AG04450 (cell line): ENCODE data around the gene KIF4B. TPM values are rescaled to one million over a fixed set of nuclear protein-coding genes. Genes with fewer than 3 reads are reported as not detected.

Source experiments
- CTCF ChIA-PET: fragments of 300-600, 350-600 bp; formaldehyde crosslinking; extraction: SDS; loops from one replicate; lab custom pipeline; 2022; ENCODE audit warnings: antibody characterized with exemption, inconsistent platforms; lab: Charles Lee
- POLR2A ChIA-PET: fragments of 350-600 bp; formaldehyde crosslinking; extraction: SDS; loops from one replicate; lab custom pipeline; 2021; ENCODE audit warnings: antibody characterized with exemption, inconsistent platforms; lab: Yijun Ruan, JAX
- DNase-seq: peaks from one replicate; pipeline ENCODE4 v3.0.0-alpha.2; 2011; ENCODE audit warnings: low read depth, low spot score
- H3K27ac ChIP-seq: one replicate; pipeline ENCODE4 v1.5.1; 2012; ENCODE audit warnings: low read depth, low read length, control low read depth
- H3K27me3 ChIP-seq: one replicate; pipeline ENCODE4 v1.6.0; 2012; ENCODE audit warnings: low read length; ENCODE audit not compliant: control insufficient read depth, insufficient read depth
- H3K4me3 ChIP-seq: 2 replicates; pipeline ENCODE4 v1.5.1; 2011; ENCODE audit warnings: mild to moderate bottlenecking, low read depth, low read length, control low read depth
- H3K9me3 ChIP-seq: 2 replicates; pipeline ENCODE4 v1.5.1; 2012; ENCODE audit warnings: low read length; ENCODE audit not compliant: control insufficient read depth, insufficient read depth
- polyA minus RNA-seq: library from RNA; depleted of rRNA, polyadenylated mRNA; stranded (reverse); fragments of >200 nt; gene quantifications from 2 replicates; pipeline ENCODE4 v1.2.3, GENCODE V29; 2011; rRNA and poly(A)+ RNA removed
- polyA plus RNA-seq: library from polyadenylated mRNA; depleted of rRNA; stranded (reverse); fragments of >200 nt; gene quantifications from 2 replicates; pipeline ENCODE4 v1.2.3, GENCODE V29; 2011; rRNA removed
- TF ChIP-seq, protein P1 (sequence below): IDR thresholded peaks from 2 replicates; pipeline ENCODE4 v1.5.1; 2011; ENCODE audit warnings: low read depth, low read length, control low read depth, inconsistent platforms

The KIF4B gene, protein sequence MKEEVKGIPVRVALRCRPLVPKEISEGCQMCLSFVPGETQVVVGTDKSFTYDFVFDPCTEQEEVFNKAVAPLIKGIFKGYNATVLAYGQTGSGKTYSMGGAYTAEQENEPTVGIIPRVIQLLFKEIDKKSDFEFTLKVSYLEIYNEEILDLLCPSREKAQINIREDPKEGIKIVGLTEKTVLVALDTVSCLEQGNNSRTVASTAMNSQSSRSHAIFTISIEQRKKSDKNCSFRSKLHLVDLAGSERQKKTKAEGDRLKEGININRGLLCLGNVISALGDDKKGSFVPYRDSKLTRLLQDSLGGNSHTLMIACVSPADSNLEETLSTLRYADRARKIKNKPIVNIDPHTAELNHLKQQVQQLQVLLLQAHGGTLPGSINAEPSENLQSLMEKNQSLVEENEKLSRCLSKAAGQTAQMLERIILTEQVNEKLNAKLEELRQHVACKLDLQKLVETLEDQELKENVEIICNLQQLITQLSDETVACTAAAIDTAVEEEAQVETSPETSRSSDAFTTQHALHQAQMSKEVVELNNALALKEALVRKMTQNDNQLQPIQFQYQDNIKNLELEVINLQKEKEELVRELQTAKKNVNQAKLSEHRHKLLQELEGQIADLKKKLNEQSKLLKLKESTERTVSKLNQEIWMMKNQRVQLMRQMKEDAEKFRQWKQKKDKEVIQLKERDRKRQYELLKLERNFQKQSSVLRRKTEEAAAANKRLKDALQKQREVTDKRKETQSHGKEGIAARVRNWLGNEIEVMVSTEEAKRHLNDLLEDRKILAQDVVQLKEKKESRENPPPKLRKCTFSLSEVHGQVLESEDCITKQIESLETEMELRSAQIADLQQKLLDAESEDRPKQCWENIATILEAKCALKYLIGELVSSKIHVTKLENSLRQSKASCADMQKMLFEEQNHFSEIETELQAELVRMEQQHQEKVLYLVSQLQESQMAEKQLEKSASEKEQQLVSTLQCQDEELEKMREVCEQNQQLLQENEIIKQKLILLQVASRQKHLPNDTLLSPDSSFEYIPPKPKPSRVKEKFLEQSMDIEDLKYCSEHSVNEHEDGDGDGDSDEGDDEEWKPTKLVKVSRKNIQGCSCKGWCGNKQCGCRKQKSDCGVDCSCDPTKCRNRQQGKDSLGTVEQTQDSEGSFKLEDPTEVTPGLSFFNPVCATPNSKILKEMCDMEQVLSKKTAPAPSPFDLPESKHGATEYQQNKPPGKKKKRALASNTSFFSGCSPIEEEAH
- polyA plus RNA-seq = 0.02 TPM in 1 of 2 replicates, not detected in the other
- polyA minus RNA-seq = not detected in 2 replicates

DNA sequence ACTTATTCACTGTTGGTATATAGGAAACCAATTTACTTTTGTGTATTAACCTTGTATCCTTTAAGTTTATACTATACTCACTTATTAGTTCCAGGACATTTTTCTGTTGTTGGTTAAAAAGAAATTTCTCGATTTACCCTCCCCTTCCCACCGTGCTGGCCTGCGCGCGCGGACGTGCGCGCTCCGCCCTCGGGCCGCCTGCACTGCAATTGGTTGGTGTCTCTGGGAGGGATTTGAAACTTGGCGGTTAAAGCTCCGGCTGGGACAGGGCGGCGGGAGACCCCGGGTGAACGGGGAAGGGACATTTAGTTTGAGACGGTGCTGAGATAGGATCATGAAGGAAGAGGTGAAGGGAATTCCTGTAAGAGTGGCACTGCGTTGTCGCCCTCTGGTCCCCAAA, at the start of gene KIF4B:
Gene KIF4B (plus strand): TSS at position 230 of the 400 bp plus-strand sequence. CDS start 105 bp downstream, at position 335.
- no peaks in the 10 kb centered on the region for H3K27me3 ChIP-seq
- no peak within 1 kb of the TSS for H3K4me3 ChIP-seq
- no peaks in the 10 kb centered on the region; the same call in 1 of the 2 replicates for H3K9me3 ChIP-seq
- POLR2A ChIA-PET = no interaction called here
- no peak within 1 kb of the TSS for H3K27ac ChIP-seq
- CTCF ChIA-PET = no interaction called here
- TF ChIP-seq, protein P1, sequence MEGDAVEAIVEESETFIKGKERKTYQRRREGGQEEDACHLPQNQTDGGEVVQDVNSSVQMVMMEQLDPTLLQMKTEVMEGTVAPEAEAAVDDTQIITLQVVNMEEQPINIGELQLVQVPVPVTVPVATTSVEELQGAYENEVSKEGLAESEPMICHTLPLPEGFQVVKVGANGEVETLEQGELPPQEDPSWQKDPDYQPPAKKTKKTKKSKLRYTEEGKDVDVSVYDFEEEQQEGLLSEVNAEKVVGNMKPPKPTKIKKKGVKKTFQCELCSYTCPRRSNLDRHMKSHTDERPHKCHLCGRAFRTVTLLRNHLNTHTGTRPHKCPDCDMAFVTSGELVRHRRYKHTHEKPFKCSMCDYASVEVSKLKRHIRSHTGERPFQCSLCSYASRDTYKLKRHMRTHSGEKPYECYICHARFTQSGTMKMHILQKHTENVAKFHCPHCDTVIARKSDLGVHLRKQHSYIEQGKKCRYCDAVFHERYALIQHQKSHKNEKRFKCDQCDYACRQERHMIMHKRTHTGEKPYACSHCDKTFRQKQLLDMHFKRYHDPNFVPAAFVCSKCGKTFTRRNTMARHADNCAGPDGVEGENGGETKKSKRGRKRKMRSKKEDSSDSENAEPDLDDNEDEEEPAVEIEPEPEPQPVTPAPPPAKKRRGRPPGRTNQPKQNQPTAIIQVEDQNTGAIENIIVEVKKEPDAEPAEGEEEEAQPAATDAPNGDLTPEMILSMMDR = no peak
- DNase-seq = no peak

DNA sequence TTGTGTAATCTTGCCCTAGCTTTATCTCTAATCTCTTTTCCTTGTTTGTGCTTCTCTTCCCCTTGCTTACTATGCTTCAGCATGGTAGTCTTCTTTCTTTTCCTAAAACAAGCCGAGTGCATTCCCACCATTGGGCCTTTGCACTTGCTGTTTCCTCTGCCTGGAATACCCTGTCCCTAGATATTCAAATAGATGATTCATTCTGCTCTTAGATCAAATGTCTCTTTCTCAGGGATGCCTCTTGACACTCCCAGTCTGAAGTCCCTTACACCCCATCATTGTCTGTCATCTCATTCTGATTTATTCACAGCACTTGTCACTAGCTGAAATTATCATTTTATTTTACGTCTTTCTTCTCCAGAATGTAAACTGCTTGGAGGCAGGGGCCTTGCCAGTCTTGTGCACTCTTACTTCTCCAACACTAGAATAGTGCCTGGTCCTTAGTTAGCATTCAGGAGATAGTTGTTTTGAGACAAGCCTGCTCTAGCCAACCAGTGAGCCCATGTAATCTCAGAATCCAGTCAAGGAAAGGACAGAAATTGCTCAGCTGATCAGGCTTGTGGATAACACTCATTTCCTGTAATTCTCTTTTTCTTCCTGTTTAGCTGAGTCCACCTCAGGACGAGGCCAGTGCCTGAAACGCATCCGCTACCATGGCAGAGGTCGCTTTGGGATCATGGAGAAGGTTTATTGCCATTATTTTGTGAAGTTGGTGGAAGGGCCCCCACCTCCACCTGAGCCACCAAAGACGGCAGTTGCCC, 47.3 kb upstream of the KIF4B start:
- Histone ChIP-seq H3K27ac (no peak overlapping the region), H3K27me3 (no peaks in the 10 kb centered on the region), H3K9me3 (no peaks in the 10 kb centered on the region), H3K4me3 (no peak overlapping the region)
- TF ChIP-seq, protein P1 = no peak
- ChIA-PET POLR2A (no interaction called here), CTCF (interaction anchor here (0.6 to 1.7 kb wide), 4 partner anchors 20 to 181 kb away, joined by 3 to 7 read pairs (median 4); no protein-coding TSS in a partner anchor)
- DNase-seq = no peak

DNA sequence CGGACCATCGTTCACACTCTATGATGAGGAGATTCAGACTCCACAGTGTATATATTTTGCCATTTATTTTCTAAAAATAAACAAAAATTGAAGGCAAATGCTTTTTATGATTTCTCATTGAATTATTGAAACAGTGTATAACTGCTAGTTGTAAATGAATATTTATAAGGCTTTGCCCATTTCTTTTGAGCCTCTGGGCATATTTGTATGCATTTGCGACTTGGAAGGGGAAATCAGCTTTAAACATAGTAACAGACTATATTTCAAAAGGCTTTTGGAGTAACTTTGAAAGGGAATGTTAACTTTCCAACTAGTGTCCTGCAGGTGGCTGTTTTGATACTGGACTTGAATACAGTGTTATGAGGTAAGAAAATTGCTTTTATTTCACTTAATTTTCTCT, 46.7 kb upstream of the KIF4B start:
- no peak overlapping the region for H3K27ac ChIP-seq
- CTCF ChIA-PET = interaction anchor here (0.6 to 0.8 kb wide), 3 partner anchors 21 to 180 kb away, joined by 3 to 4 read pairs (median 3); no protein-coding TSS in a partner anchor
- POLR2A ChIA-PET = no interaction called here
- TF ChIP-seq, protein P1 = no peak
- H3K4me3 ChIP-seq = no peak overlapping the region
- no peak for DNase-seq
- H3K27me3 ChIP-seq = no peaks in the 10 kb centered on the region
- no peaks in the 10 kb centered on the region for H3K9me3 ChIP-seq

DNA sequence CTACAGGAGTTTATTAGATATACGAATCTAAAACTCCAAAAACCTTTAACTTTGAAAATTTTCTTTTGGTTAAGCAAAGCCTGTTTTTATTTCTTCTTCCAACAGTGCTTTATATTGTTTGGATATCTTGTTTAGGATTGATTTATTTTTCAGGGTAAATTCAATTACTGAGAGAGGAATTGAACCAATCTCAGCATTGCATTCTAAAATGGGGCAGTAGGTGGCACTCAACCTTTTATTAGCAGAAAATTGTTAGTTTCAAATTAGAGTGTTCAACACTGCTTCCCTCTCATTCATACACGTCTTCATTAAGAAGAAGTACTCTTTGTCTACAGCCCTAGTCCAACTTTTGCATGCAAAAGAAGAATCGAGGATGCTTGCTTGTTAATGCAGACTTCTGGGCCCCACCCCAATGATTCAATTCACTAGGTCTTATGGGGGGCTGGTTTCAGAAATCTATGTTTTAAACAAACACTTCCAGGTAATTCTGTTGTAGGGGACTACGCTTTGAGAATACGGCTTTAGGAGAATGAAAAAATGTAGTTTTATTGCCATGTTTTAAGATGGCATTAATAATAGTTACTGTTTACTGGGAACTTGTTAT, 46.0 kb upstream of the KIF4B start:
- no peak overlapping the region for H3K4me3 ChIP-seq
- TF ChIP-seq, protein P1 = peak; percentile 67
- no peaks in the 10 kb centered on the region for H3K9me3 ChIP-seq
- no peak for DNase-seq
- ChIA-PET CTCF (interaction anchor here (0.7 to 1.9 kb wide), 9 partner anchors 8 to 180 kb away, joined by 3 to 8 read pairs (median 4); no protein-coding TSS in a partner anchor), POLR2A (no interaction called here)
- H3K27me3 ChIP-seq = no peaks in the 10 kb centered on the region
- H3K27ac ChIP-seq = no peak overlapping the region
